SU-DHL-6 (cell line): ENCODE measurements around the gene IRAK4.

ENCODE experiments used
- CTCF ChIP-seq: fragments of 200-600 bp; sonication (generic); IDR thresholded peaks from one replicate; pipeline ENCODE4 v1.5.1; 2017; ENCODE audit warnings: antibody characterized with exemption, mild to moderate bottlenecking, low read length, moderate library complexity; ENCODE audit not compliant: insufficient read depth, poor library complexity, severe bottlenecking
- EZH2phosphoT487 ChIP-seq: fragments of 200-600 bp; sonication (generic), shearing (Covaris generic); conservative IDR thresholded peaks from 2 replicates; pipeline ENCODE4 v1.6.1; 2018; ENCODE audit warnings: mild to moderate bottlenecking, antibody characterized with exemption, low read length, moderate library complexity, mixed read lengths

DNA sequence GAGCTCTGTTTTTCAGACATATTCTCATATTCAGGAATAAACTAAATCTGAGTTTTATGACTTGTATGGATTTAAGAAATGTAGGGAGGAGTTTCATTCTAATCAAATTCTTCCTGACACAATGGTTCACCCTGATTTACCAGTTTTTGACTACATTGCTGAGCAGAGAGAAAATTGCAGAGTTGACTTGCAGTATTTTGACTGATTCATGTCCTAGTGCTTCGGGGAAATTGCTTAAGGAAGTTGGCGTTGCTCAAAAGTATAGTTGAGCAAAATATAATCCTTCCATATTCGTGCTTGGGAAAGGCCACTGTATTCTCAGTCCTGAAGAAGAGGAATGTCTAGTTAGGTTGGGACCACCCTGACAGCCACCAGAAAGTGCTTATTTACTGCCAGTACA is 48.6 kb downstream of the IRAK4 start:
- TF ChIP-seq CTCF = no peak
- no peak for TF ChIP-seq EZH2phosphoT487
